NCI-H526 treated with DMSO at 0.1 percent for 48 hours (cell line): ENCODE results near the gene DDAH1.

ENCODE experiments used
- DNase-seq: peaks from one replicate; lab custom pipeline; 2025; lab: John Stamatoyannopoulos, UW

Gene DDAH1

DNA sequence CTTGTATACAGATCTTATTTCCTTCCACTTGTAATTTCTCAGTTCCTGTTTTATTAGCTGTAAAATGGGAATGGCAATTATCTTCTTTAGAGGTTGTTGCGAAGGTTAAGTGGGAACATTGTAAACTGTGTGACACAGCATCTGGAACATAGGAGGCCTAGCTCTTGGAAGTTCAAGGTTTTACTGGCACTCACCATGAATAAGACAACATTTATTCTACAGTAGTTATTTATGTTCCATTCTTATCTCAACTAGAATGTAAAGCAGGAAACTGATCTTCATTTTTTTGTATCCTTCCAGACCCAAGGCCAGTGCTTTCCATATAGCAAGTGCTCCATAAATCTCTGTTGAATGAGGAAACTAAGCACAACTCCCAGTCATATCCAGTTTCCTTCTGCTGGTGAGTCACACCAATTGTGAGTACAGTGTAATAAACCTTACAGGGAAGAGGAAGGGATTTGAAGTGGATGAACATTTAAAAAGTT is 189.9 kb downstream of the DDAH1 start:
- DNase-seq, result no peak

GRCh38 chr1:85273397-85273796 is 191.6 kb downstream of the DDAH1 start:
- DNase-seq, result no peak

GRCh38 chr1:85268801-85269585 is 196.0 kb downstream of the DDAH1 start:
- no peak for DNase-seq
